GM10266 (cell line): Measurements from ENCODE around the gene SMIM1.

Experiments
- DNase-seq: peaks from one replicate; pipeline ENCODE4 v3.0.0; 2012; ENCODE audit errors: extremely low spot score
- CTCF ChIP-seq: IDR thresholded peaks from 2 replicates; pipeline ENCODE4 v1.5.1; 2012; ENCODE audit warnings: mild to moderate bottlenecking, low read depth; ENCODE audit not compliant: control insufficient read depth, insufficient read depth; ENCODE audit errors: missing control alignments

SMIM1 gene

GRCh38 chr1:3749512-3749911 lies 23.0 kb upstream of the SMIM1 start:
- DNase-seq = no peak
- TF ChIP-seq CTCF = no peak

GRCh38 chr1:3750741-3751140 lies 21.8 kb upstream of the SMIM1 start:
- TF ChIP-seq CTCF = no peak
- no peak for DNase-seq

GRCh38 chr1:3752400-3752945 lies 20.1 kb upstream of the SMIM1 start, which contains the start of gene CCDC27:
TSS of gene CCDC27 (plus strand) at chr1:3752450. CDS start at chr1:3752482, 32 bp downstream.
- DNase-seq = no peak
- TF ChIP-seq CTCF = no peak

DNA sequence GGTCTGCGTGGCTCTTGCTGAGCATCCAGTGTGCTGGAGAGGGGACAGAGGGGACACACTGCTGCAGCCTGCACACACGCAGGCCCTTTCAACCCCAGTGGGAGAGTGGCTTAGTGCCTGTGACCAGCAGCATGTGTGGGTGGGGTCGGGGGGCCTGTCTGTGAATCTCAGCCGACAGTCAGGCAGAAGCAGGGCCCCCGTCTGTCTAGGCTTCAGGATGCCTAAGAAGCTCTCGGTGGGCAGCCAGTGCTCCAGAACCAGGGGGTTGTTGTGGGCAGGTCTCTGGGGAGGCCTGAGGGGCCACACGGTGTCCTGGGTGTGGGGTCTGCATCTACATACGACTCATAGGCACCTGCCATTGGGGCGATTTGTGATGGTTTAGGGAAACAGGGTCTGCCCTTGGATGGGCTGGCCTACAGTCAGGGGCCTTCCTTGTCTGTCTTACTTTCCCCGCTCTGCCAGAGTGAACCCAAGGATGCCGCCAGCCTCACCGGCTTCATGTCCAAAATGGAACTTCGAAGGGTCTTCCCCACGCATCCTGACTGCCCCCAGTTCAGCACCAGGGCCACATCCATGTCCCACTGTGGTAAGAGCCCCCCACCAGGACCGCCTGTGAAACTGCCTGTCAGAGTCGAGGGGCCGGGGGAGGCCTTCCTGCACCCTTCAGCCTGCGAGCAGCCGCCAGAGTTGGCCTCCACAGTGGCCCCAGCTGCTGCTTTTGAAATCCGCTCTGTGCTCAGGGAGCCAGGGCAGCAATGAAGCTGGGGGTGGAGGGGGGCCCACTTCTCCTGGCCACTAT lies 18.7 kb upstream of the SMIM1 start:
- DNase-seq = no peak
- TF ChIP-seq CTCF = no peak

GRCh38 chr1:3756394-3756793 lies 16.2 kb upstream of the SMIM1 start:
- no peak for DNase-seq
- TF ChIP-seq CTCF = no peak

- TF ChIP-seq CTCF = no peak
- no peak for DNase-seq
Observed at GRCh38 chr1:3759164-3759563, 13.4 kb upstream of the SMIM1 start.

DNA sequence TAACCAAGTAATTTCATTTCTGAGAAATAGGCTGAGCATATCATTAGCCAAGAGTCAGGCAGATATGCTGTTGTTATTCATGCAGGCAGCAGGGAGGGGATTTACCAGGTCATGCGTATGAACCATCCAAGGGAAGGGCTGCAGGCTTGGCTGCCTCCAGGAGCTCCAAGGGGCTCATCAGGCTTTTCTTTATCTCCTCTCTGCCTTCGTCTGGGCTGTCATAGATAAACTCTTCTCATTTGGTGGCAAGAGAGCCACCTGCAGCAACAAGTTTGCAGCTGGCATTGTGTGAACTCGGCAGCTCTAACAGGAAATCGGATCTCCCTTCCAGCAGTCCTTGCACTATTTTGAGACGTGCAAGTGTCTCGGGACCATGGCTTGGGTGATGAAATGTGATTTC lies 12.8 kb upstream of the SMIM1 start:
- TF ChIP-seq CTCF = no peak
- no peak for DNase-seq
